Astrocyte of the cerebellum (primary cell): Measurements from ENCODE around the gene KIF2A.
A peak's percentile ranks its signal among the peaks of the same experiment; 100 is the strongest.

ENCODE experiments used
- DNase-seq: peaks from one replicate; pipeline ENCODE4 v3.0.0-alpha.2; 2011; ENCODE audit warnings: low read depth
- H3K4me3 ChIP-seq: 2 replicates; pipeline ENCODE4 v1.5.1; 2011; ENCODE audit warnings: mild to moderate bottlenecking, low read depth, low read length, moderate library complexity
- in situ Hi-C: cut with HindIII; loops from 2 replicates; pipeline ENCODE4 v1.10.0; 2017; ENCODE audit warnings: low sequenced_read_pairs
- TF ChIP-seq, protein P1 (sequence below): IDR thresholded peaks from 2 replicates; pipeline ENCODE4 v1.5.1; 2012; ENCODE audit warnings: low read length, low read depth, moderate library complexity, mild to moderate bottlenecking; ENCODE audit errors: missing control alignments

The KIF2A gene

GRCh38 chr5:62340392-62340791 is 34.4 kb downstream of the KIF2A start:
- H3K4me3 ChIP-seq, result no peak overlapping the region
- in situ Hi-C loops, result no loop called here
- TF ChIP-seq, protein P1, sequence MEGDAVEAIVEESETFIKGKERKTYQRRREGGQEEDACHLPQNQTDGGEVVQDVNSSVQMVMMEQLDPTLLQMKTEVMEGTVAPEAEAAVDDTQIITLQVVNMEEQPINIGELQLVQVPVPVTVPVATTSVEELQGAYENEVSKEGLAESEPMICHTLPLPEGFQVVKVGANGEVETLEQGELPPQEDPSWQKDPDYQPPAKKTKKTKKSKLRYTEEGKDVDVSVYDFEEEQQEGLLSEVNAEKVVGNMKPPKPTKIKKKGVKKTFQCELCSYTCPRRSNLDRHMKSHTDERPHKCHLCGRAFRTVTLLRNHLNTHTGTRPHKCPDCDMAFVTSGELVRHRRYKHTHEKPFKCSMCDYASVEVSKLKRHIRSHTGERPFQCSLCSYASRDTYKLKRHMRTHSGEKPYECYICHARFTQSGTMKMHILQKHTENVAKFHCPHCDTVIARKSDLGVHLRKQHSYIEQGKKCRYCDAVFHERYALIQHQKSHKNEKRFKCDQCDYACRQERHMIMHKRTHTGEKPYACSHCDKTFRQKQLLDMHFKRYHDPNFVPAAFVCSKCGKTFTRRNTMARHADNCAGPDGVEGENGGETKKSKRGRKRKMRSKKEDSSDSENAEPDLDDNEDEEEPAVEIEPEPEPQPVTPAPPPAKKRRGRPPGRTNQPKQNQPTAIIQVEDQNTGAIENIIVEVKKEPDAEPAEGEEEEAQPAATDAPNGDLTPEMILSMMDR, result peak; percentile 43
- no peak for DNase-seq

- TF ChIP-seq, protein P1, result no peak
- in situ Hi-C loops, result no loop called here
- no peak overlapping the region for H3K4me3 ChIP-seq
- no peak for DNase-seq
Measured at GRCh38 chr5:62340979-62341378, 35.0 kb downstream of the KIF2A start.

DNA sequence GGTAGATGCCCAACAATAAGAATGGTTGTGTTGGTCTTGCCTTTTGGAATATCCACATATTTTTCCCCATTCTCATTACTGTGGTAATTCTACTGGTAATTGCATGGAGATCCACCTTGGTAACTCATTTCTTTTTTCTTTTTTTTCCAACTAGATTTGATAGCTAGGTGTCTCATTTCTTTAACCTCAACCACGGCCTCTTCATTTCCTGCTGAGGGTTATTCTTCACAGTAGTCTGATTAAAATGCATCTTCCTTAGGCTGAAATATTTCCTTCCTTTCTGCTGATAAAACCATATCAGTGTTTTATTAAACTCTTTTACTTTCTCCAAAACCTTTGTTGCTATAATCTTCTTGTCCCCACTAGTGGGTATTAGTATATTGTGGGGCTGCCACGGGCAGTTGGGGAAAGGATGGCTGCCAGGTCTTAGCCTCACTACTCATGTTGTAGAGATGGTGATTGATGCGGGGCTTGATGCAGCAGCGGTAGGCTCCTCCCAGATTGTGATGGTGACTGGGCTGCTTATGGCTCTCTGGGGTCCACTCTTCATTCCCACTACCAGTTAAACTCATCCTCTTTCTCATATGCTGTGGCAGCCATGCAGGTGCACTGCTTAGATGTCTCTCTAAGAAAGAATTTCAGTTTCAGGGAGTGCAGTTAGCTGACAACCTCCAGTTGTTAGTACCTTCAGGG is 35.9 kb downstream of the KIF2A start:
- H3K4me3 ChIP-seq, result no peak overlapping the region
- in situ Hi-C loops, result no loop called here
- TF ChIP-seq, protein P1, result no peak
- DNase-seq, result no peak

- TF ChIP-seq, protein P1, result no peak
- DNase-seq, result no peak
- in situ Hi-C loops, result no loop called here
- H3K4me3 ChIP-seq, result no peak overlapping the region
Measured at GRCh38 chr5:62342476-62342837, 36.5 kb downstream of the KIF2A start.

GRCh38 chr5:62343428-62343827 is 37.4 kb downstream of the KIF2A start:
- DNase-seq, result no peak
- TF ChIP-seq, protein P1, result no peak
- in situ Hi-C loops, result no loop called here
- no peak overlapping the region for H3K4me3 ChIP-seq

DNA sequence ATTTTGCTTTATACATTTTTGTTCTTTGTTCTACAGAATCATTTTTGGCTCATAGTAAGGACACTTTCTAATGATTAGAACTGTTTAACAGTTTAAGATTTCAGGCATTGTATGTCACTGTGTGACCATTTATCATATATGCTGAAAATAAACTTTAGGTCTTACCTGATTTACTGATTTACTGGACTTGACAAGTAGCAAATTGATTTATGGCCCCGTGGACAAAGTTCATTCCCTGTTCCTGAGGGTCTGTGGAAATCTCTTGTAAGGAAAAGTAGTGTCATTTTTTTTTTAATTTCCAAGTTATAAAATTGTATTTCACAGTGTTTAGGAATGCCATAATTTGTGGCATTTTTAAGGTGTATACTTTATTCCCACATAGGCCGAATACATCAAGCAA is 40.7 kb downstream of the KIF2A start:
- TF ChIP-seq, protein P1, result no peak
- no peak for DNase-seq
- no peak overlapping the region for H3K4me3 ChIP-seq
- in situ Hi-C loops, result no loop called here

DNA sequence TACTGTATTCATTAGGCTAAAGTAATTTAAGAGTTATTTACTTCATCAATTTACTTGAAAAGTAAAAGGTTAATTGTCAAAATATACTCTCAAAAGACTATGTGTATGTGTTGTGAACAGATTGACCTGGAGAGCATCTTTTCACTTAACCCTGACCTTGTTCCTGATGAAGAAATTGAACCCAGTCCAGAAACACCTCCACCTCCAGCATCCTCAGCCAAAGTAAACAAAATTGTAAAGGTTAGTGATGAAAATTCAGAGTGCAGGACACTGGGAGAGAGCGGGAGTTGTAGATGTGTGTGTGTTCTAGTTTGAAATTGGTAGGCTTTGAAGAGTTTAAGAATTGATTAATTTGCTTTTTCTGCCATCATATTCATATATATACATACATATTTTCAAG is 41.9 kb downstream of the KIF2A start:
- in situ Hi-C loops, result no loop called here
- H3K4me3 ChIP-seq, result no peak overlapping the region
- DNase-seq, result no peak
- TF ChIP-seq, protein P1, result no peak
